Stimulated activated CD4-positive, alpha-beta T cell treated with anti-CD3 and anti-CD28 coated beads, TNF-alpha, amount 100 ng/mL, for 1 hour (primary cell): ENCODE measurements around the gene FADS2.

Source experiments
- DNase-seq, 3 donors: peaks; one replicate each; pipeline ENCODE4 v3.0.0-alpha.2; 2020; ENCODE audit warnings: low read depth in 3 of 3, low spot score in 1 of 3

The FADS2 gene

DNA sequence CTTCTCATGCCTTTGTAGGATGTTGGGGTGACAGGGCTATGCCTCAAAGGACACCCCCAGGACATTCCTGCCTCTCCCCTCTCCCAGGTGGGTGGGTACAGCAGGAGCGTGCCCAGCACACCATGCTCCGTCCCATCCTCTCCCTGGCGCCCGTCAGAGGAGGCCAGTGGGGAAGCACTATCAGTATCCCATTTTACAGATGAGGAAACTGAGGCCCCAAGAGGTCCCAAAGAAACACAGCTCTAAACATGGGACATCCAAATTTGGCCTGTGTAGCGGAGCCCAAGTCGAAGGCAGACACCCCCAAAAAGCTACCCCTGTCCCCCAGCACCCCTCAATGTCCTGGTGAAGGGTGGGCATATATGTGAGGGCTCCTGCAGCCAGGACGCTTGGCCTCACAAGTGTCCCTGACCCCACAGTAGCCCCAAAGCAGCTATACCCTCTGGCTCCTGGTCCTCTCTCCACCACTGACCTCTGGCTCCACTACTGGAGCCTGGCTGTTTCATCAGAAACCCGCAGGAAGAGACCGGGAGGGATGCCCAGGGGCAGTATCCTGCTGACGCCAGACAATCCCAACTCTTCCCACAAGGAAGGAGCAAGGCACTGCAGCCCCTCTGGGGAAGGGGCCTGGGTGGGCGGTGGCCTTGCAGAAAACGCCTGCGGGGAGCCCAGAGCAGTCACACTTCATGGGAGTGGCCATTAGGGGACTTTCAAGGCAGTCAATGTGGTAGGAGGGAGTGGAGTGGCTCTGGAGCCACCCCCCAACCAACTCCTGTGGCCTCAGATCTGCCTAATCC is 57.9 kb downstream of the FADS2 start:
- DNase-seq, result no peak

DNA sequence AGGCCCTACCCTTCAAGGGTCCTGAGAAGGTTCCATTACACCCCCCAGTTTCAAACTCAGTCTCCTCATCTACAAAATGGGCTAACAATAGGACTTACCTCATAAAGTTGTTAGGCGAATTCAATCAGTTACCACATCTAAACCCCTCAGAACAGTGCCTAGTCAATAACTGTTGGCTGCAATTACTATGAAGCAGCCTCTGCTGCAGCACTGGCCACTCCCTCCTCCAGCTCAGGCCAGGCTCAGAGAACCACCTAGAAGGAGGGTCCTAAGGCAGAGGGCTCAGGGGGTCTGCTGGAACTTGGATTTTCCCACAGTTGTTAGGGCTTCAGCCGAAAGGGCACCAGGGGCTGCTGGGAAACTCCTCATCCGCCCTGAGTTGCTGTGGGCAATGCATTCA is 58.5 kb downstream of the FADS2 start:
- no peak for DNase-seq

- DNase-seq, result no peak
These were observed 59.9 kb downstream of the FADS2 start for GRCh38 chr11:61887839-61888494.

- no peak for DNase-seq
These were observed 60.5 kb downstream of the FADS2 start for GRCh38 chr11:61888590-61888989.

DNA sequence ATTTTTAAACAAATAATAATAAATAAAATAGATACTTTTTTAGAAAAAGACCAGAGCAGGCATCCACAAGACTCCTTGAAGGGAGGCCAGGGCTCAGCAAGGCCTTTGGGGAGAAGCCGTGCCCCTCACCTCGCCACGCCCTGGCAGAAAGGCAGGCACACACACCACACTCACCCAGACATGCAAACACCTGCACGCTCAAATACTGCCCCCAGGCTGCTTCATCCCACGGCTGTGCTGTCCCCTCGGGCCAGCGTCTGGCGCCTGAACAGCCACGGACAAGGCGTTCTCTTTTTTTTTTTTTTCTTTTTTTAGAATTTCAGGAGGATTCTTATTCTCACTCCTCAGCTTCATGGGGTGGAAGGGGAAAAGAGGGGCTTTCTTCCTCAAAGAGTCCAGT is 61.7 kb downstream of the FADS2 start:
- DNase-seq, result no peak

GRCh38 chr11:61890529-61891330 is 62.6 kb downstream of the FADS2 start:
- DNase-seq, result no peak

DNA sequence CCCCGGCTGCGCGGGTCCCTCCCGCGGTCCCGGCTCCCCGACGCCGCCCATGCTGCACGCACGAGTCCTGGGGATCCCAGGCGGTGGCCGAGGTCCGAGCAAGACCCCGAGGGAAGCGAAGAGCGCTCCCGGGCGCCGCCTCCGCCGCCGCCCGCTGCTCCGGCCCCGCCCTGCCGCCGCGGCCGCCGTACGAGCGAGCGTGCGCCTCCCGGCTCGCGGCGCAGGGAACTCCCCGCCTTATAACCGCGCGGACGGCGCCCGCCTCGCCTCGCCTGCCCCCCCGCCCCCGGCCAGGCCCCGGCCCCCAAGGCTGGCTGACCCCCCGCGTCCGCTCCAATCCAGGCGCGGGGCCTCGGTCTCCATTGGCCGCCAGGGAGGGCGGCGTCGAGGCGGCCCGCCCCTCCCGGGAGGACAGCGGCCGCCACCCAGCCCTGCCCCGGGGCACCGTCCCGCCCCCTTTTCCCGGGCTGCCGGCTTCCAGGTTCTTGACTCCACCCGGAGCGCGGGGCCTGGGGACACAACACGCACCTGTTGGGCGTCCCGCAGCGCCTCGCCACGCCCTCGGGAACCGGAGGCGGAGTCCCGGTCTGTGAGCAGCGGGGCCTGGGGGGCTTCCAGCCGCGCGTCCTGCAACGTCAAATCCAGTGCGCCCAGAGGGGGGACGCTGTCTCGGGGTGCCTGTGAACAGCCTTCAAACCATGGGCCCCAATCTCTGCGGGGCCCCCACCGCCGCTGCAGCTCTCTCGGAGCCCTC is 63.4 kb downstream of the FADS2 start, which contains the start of gene FADS3:
FADS3 (minus strand) TSS at position 215 of the 754 bp plus-strand sequence; CDS start at position 51, 164 bp downstream.
- peak in 1 of 3 donors; percentile 31 for DNase-seq

DNA sequence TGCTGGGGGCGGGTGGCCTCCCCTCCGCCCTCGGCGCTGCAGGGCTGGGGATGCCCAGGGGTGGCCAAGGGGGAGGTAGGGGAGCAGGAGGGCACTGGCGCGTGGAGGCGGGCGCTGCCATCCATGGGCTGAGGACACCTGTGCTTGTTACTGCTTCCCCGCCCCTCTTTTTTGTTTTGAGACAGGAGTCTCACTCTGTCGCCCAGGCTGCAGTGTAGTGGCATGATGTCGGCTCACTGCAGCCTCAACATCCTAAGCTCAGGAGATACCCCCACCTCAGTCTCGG is 63.9 kb downstream of the FADS2 start:
- DNase-seq, result no peak

DNA sequence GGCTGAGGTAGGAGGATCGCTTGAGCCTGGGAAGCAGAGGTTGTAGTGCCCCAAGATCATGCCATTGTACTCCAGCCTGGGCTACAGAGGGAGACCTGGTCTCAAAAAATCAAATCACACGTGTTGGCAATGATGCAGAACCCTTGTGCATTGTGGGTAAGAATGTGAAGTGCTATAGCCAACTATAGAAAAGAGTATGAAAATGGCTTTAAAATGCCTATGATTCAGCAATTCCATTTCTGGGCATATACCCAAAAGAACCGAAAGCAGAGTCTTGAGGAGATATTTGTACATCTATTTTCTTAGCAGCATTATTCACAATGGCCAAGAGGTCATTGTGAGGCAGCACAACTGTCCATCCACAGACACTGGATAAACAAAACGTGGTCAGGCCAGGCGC is 65.9 kb downstream of the FADS2 start:
- DNase-seq, result no peak

DNA sequence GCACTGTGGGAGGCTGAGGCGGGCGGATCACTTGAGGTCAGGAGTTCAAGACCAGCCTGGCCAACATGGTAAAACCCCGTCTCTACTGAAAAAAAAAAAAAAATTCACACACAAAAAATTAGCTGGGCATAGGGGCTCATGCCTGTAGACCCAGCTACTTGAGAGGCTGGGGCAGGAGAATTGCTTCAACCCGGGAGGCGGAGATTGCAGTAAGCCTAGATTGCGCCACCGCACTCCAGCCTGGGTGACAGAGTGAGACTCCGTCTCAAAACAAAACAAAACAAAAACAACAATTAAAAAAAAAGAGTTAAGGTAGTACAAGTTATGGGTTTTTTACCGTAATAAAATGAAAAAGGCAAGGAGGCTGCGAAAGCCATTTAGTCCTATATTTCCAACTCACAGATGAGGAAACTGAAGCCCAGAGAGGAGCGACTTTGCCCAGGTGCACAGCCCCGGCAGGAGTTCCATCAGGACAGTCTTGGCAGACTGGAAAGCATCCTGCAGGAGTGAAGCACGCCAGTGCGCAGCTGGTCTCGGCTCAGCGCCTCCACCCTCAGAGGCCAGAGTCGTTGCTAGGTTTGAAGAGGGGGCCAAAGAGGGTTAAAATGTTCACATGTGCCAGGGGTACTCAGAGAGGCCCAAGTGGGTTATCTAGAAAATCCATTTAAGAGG is 67.1 kb downstream of the FADS2 start:
- no peak for DNase-seq

GRCh38 chr11:61895718-61896059 is 67.6 kb downstream of the FADS2 start:
- no peak for DNase-seq

DNA sequence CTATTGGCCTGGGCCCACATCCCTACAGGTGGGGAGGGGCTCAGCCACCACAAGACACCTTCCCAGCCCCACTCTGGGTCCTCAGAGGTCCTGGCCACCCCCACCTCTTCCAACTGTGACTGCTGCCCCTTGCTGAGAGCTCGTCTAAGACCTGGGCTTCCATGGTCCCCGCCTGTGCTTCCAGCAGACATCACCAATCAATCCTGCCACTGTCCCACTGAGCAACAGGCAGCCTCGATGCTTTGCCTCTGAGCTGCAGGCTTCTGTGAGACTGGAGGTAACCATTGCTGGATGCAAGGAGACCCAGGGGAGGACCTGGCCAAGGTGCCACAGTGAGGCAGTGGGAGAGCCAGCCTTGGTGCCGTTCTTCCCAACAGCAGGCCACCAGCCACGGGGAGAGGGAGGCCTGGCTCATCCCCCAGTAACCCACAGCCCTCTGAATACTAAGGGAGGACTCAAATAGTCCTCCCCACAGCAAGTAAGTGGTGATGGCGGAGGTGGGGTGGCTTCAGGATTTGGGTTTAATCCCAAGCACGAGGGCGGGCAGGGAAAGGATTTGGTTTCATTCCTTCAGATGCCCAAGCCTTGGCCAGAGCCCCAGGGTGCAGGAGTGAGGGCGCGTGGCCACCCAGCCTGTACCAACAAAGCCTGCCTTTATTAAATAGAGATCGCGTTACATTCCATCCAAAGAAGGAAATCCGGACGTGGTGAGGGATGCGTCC is 68.7 kb downstream of the FADS2 start:
- DNase-seq, result no peak

GRCh38 chr11:61897387-61898246 is 69.5 kb downstream of the FADS2 start:
- DNase-seq, result peak in 2 of 3 donors; percentile 59 to 73

GRCh38 chr11:61898247-61898582 is 70.1 kb downstream of the FADS2 start:
- no peak for DNase-seq

DNA sequence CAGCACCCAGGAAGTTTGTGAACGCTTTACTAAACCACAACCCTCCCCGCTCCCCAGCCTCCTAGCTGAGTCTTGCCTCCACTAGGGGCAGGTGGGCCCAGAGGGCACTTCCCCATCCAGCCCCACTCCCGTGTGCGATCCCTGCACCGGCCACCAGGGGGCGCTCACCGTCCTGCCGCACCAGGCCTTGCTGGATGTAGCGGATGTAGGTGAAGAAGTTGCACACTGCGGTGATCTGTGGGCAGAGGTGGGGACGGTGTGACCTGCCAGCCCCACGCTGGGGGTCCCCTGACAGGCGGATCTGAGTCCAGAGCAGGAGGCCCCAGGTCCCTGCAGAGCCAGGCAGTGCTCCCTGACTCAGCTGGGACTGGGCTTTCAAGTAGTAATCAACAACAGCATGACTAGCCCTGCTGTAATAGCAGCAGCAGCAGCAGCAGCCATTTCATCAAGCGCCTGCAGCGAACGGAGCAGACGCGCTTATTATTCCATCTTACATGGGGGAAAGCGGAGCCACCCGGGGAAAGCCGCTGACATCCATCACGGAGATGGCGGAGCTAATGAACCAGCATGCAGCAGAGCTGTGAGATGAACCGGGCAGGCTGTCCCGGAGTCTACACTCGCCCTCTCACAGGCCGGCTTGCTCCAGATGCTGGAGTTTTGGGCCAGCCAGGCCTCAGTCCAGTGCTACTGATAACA is 71.2 kb downstream of the FADS2 start:
- DNase-seq, result peak; percentile 77 to 96 (median 89)

- DNase-seq, result no peak
These were observed 72.2 kb downstream of the FADS2 start for GRCh38 chr11:61900251-61900650.

GRCh38 chr11:61901397-61901796 is 73.3 kb downstream of the FADS2 start:
- no peak for DNase-seq

GRCh38 chr11:61902313-61902712 is 74.2 kb downstream of the FADS2 start:
- DNase-seq, result no peak

- DNase-seq, result no peak
These were observed 75.7 kb downstream of the FADS2 start for GRCh38 chr11:61903845-61904244.
